Left ventricle myocardium inferior (tissue), 1 donor: ENCODE data around the gene HERC2. TPM values are rescaled to one million over a fixed set of nuclear protein-coding genes. Genes with fewer than 3 reads are reported as not detected.

Source experiments
- DNase-seq: peaks from one replicate; pipeline ENCODE4 v3.0.0-alpha.2; 2020
- H3K27ac ChIP-seq: fragments of 200-600 bp; replicated peaks from 2 replicates; pipeline ENCODE4 v1.8.0; 2021
- H3K27me3 ChIP-seq: fragments of 200-600 bp; 2 replicates; pipeline ENCODE4 v1.8.0; 2021; ENCODE audit warnings: low read depth
- H3K36me3 ChIP-seq: fragments of 200-600 bp; 2 replicates; pipeline ENCODE4 v1.8.0; 2021
- H3K4me1 ChIP-seq: fragments of 200-600 bp; 2 replicates; pipeline ENCODE4 v1.8.0; 2021
- H3K4me3 ChIP-seq: fragments of 200-600 bp; 2 replicates; pipeline ENCODE4 v1.8.0; 2021; ENCODE audit warnings: mild to moderate bottlenecking, moderate library complexity
- H3K9me3 ChIP-seq: fragments of 200-600 bp; replicated peaks from 2 replicates; pipeline ENCODE4 v1.8.0; 2021
- intact Hi-C: fragments of 100-400 bp; cut with micrococcal nuclease; formaldehyde crosslinking; loops from one replicate; pipeline ENCODE4 v1.11.0; 2022
- total RNA-seq: library from RNA; stranded (reverse); fragmentation: NEBNext Ultra II Directional; extraction: Animal tissue kit (Norgen Biotek cat#: 25700); gene quantifications from one replicate; pipeline ENCODE4 v1.2.1, GENCODE V29; 2021
- TF ChIP-seq, protein P1 (sequence below): fragments of 200-600 bp; IDR thresholded peaks from 2 replicates; pipeline ENCODE4 v1.8.0; 2021; ENCODE audit warnings: antibody characterized with exemption, mild to moderate bottlenecking, borderline replicate concordance
- donor health status: DM: no; HTN: yes; CAD: no; lungs with severe emphysema.

HERC2 gene
- total RNA-seq, 1 donor from 2014 or later, result 45.8 TPM

DNA sequence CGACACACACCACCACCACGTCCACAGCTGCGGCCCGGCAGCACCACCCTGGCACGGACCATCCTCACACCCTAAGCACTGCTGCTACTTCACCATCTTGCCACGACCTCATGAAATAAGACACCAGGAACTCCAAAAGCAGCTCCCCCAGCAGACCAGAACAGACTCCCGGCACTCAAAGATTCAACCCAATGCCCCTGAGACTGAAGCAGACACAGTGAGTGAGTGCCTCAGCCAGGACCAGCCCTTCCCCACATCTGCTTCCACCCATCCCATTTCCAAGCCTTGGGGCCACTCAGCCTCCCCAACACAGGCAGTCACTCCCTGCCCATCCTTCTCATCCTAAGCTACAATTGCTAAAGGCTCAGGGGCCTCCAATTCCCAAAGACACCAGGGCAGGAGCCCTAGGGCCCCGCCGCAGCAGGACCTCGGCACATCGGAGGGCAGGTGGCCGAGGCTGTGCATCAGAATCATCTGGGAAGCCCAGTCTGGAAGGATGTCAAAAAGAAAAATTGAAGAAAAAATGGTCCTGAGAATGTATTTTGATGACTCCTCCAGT, 204.5 kb downstream of the HERC2 start:
- Histone ChIP-seq H3K4me1 (no peaks in the 10 kb centered on the region), H3K9me3 (no peaks in the 10 kb centered on the region), H3K27me3 (no peaks in the 10 kb centered on the region), H3K4me3 (no peak overlapping the region), H3K36me3 (peaks cover 94% of the 10 kb centered on the region), H3K27ac (no peak overlapping the region)
- DNase-seq, result no peak
- TF ChIP-seq, protein P1, sequence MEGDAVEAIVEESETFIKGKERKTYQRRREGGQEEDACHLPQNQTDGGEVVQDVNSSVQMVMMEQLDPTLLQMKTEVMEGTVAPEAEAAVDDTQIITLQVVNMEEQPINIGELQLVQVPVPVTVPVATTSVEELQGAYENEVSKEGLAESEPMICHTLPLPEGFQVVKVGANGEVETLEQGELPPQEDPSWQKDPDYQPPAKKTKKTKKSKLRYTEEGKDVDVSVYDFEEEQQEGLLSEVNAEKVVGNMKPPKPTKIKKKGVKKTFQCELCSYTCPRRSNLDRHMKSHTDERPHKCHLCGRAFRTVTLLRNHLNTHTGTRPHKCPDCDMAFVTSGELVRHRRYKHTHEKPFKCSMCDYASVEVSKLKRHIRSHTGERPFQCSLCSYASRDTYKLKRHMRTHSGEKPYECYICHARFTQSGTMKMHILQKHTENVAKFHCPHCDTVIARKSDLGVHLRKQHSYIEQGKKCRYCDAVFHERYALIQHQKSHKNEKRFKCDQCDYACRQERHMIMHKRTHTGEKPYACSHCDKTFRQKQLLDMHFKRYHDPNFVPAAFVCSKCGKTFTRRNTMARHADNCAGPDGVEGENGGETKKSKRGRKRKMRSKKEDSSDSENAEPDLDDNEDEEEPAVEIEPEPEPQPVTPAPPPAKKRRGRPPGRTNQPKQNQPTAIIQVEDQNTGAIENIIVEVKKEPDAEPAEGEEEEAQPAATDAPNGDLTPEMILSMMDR, result no peak
- intact Hi-C loops, result no loop called here

DNA sequence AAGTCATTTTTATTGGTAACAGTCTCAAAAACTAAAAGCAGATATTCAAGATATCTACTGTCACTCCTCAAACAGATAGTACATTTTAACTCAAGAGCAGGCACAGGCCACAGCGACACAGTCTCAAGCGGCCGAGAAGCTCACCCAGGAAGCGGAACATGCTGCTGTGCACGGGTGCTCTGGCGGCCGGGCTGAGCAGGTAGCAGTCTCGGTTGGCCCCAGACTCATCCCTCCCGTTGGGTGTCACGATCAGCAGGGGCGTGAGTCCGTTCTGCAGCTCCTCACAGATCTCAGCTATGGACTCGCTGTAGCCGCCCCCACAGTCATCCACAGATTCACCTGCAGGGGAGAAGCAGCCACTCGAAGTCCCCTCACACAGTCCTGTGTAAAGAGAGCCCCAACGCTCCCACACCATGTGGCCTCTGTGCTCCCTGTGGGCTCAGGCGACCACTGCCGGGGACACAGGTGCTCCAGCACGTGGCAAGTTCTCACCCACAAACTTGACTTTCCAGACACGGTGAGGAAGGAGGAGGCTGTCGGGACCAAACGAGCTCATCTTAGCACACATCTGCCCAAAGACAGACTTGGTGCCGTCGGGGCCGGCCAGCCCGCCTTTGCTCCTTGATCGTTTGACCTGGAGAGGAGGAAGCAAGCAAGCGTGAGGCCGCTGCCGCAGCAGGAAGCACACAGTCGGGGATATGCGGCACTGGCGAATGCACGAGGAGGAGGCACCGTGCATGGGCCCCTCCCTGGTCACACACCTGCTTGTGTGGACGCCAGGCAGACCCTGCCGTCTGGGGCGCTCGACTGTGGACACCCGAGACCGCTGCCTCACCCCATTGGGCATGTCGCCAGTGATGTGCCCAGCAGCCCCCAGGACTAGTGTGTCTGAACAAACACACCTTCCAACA, 205.2 kb downstream of the HERC2 start:
- DNase-seq, result no peak
- no peaks in the 10 kb centered on the region for H3K9me3 ChIP-seq
- no peak overlapping the region for H3K4me3 ChIP-seq
- TF ChIP-seq, protein P1, result no peak
- no peaks in the 10 kb centered on the region for H3K27me3 ChIP-seq
- no peaks in the 10 kb centered on the region for H3K4me1 ChIP-seq
- H3K27ac ChIP-seq, result no peak overlapping the region
- intact Hi-C loops, result no loop called here
- peaks cover 95% of the 10 kb centered on the region for H3K36me3 ChIP-seq

DNA sequence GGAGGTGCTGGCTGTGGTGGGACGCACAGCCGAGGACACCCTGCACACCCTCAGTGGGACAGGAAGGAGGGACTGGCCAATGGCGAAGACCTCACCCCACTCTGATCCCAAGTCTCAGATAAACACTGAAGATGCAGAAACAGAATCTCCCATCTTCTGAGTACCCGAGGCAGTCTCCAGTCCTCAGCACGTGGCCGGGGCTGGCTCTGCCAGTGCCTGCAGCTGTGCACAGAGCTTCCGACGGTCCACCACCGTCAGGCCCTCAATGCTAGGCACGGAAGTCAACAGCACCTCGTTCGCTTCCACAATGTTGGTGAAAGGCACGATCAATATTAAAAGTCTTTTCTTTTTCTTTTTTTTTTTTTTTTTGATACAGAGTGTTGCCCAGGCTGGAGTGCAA, 206.1 kb downstream of the HERC2 start:
- H3K27me3 ChIP-seq, result no peaks in the 10 kb centered on the region
- H3K4me3 ChIP-seq, result no peak overlapping the region
- intact Hi-C loops, result no loop called here
- no peaks in the 10 kb centered on the region for H3K4me1 ChIP-seq
- no peak for DNase-seq
- TF ChIP-seq, protein P1, result no peak
- H3K9me3 ChIP-seq, result no peaks in the 10 kb centered on the region
- no peak overlapping the region for H3K27ac ChIP-seq
- peaks cover 95% of the 10 kb centered on the region for H3K36me3 ChIP-seq

DNA sequence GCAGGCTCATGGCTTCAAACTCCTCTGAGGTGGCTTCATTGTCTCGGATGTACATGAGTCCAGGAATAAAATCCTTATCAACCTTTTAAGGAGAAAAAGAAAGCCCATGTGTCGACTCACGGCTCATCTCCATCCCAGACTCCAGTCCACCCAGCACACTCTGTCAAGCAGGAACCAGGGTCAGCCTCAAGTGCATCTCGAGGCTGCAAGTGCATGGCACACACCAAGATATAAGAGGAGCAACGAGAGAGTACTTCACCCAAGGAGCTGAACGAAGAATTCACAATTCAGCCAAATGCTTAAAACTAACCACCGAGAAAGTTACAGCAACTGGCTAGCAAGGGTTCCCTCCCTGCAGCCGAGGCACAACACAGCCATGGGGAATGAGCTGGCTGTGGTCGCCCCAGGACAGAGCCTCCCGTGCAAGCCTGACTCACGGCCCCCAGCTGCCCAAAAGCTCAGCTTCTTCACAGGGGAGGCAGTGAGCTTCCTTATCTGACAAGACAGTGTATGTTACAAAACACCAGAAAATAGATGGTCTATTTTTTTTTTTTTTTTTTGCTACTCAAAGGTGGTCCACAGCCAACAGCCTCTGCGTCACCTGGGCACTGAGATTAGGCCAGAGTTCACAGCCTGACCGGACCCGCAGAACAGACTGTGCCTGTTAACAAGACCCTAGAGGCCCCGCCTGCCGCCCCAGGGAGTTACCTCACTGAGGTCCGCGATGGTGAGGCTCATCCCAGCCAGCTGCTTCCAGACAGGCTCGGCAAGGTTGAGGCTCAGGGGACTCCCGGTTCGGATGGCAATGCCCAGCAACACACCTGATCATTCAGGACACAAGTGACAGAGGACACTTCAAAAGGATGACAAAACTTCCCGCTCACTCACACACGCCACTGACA, 207.0 kb downstream of the HERC2 start:
- Histone ChIP-seq H3K27ac (no peak overlapping the region), H3K9me3 (no peaks in the 10 kb centered on the region), H3K36me3 (peaks cover 86% of the 10 kb centered on the region), H3K27me3 (no peaks in the 10 kb centered on the region), H3K4me1 (no peaks in the 10 kb centered on the region), H3K4me3 (no peak overlapping the region)
- TF ChIP-seq, protein P1, result no peak
- intact Hi-C loops, result no loop called here
- no peak for DNase-seq

DNA sequence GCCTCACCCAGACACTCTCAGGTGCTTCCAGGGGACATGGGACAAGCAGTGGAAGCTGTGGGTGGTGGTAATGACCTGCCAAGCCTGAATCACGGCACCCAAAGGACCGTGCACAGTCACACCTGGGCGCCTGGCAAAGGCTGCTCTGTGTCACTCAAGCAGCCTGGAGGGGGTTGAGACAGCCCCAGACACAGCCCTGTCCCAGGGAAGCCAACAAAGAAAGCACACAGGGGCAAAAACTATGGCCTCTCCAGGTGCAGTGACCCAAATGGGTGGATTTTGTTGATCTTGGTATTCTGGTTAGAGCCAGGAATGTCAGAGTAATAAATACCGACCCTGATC, 207.9 kb downstream of the HERC2 start:
- no peak overlapping the region for H3K27ac ChIP-seq
- peaks cover 80% of the 10 kb centered on the region for H3K36me3 ChIP-seq
- intact Hi-C loops, result no loop called here
- H3K4me3 ChIP-seq, result no peak overlapping the region
- no peaks in the 10 kb centered on the region for H3K27me3 ChIP-seq
- H3K4me1 ChIP-seq, result no peaks in the 10 kb centered on the region
- H3K9me3 ChIP-seq, result no peaks in the 10 kb centered on the region
- no peak for DNase-seq
- TF ChIP-seq, protein P1, result no peak
